Spleen (tissue), 11 donors: ENCODE data around the gene HGD. TPM values are rescaled to one million over a fixed set of nuclear protein-coding genes. Genes with fewer than 3 reads are reported as not detected.

Source experiments
- DNase-seq: peaks from one replicate; pipeline ENCODE4 v3.0.0-alpha.2; 2020
- H3K27ac ChIP-seq, 8 donors: fragments of 200-600 bp; sonication (generic) in 7 of 8; 1 replicate in 4 of 8; 2 replicates in 4 of 8; pipeline versions ENCODE4 v1.5.0 to v1.8.0; 2016 to 2021; ENCODE audit warnings: inconsistent platforms in 4 of 8, mild to moderate bottlenecking in 4 of 8, moderate library complexity in 1 of 8
- H3K27me3 ChIP-seq, 7 donors: fragments of 200-600 bp; sonication (generic) in 6 of 7; replicated peaks in 1 of 7; 1 replicate in 4 of 7; 2 replicates in 3 of 7; pipeline versions ENCODE4 v1.5.0 to v1.8.0; 2016 to 2021; ENCODE audit warnings: inconsistent platforms in 3 of 7, mild to moderate bottlenecking in 1 of 7
- H3K36me3 ChIP-seq, 6 donors: fragments of 200-600 bp; sonication (generic) in 5 of 6; 1 replicate in 4 of 6; 2 replicates in 2 of 6; pipeline versions ENCODE4 v1.5.0 to v1.8.0; 2016 to 2021; ENCODE audit warnings: inconsistent platforms in 2 of 6
- H3K4me1 ChIP-seq, 6 donors: fragments of 200-600 bp; sonication (generic) in 5 of 6; 1 replicate in 3 of 6; 2 replicates in 3 of 6; pipeline versions ENCODE4 v1.5.0 to v1.8.0; 2016 to 2021; ENCODE audit warnings: inconsistent platforms in 3 of 6
- H3K4me3 ChIP-seq, 8 donors: fragments of 200-600 bp; sonication (generic) in 7 of 8; 1 replicate in 4 of 8; 2 replicates in 4 of 8; pipeline versions ENCODE4 v1.5.0 to v1.8.0; 2016 to 2021; ENCODE audit warnings: inconsistent platforms in 4 of 8, mild to moderate bottlenecking in 4 of 8, moderate library complexity in 2 of 8
- H3K9me3 ChIP-seq, 8 donors: fragments of 200-600 bp; sonication (generic) in 7 of 8; 1 replicate in 4 of 8; 2 replicates in 4 of 8; pipeline versions ENCODE4 v1.5.0 to v1.8.0; 2016 to 2021; ENCODE audit warnings: inconsistent platforms in 4 of 8
- CTCF ChIP-seq, 11 experiments: fragments of 200-600 bp in 7 of 11; fragments of 450-650 bp in 4 of 11; sonication (generic) in 4 of 11; IDR thresholded peaks in 8 of 11; conservative IDR thresholded peaks in 3 of 11; 1 replicate in 7 of 11; 2 replicates in 4 of 11; pipeline versions ENCODE4 v1.4.0 to v1.8.0; 2016 to 2021; ENCODE audit warnings: antibody characterized with exemption in 11 of 11, inconsistent platforms in 4 of 11, mild to moderate bottlenecking in 1 of 11
- POLR2A ChIP-seq, 3 donors: fragments of 450-650 bp; IDR thresholded peaks; one replicate each; pipeline ENCODE4 v1.5.1; 2017; ENCODE audit warnings: antibody characterized with exemption in 3 of 3, mild to moderate bottlenecking in 1 of 3
- POLR2AphosphoS5 ChIP-seq, 3 donors: sonication (generic); formaldehyde crosslinking; IDR thresholded peaks; one replicate each; pipeline ENCODE4 v1.5.1; 2017; ENCODE audit warnings: antibody characterized with exemption in 3 of 3
- WGBS, 5 donors: extraction: QIAGEN DNeasy Blood & Tissue Kit in 3 of 5; methylation state at CpG; one replicate each; pipeline versions ENCODE4 v1.1.5 to v1.1.7; 2013 to 2018; 5-methylcytosine and 5-hydroxymethylcytosine counted together
- intact Hi-C: fragments of 100-400 bp; cut with DNase I; formaldehyde crosslinking; loops from one replicate; pipeline ENCODE4 v1.15.0; 2023; ENCODE audit warnings: low total_unique reads
- polyA plus RNA-seq, 3 donors: library from polyadenylated mRNA; stranded (reverse); fragments of 200-250 nt; gene quantifications; one replicate each; pipeline ENCODE4 v1.2.1, GENCODE V29; 2013
- total RNA-seq, 7 donors: library from RNA; depleted of rRNA in 3 of 7; stranded (reverse); fragments of >200 nt in 3 of 7; fragmentation: NEBNext Ultra II Directional in 4 of 7; extraction: Animal tissue kit (Norgen Biotek cat#: 25700) in 4 of 7; gene quantifications; one replicate each; pipeline versions ENCODE4 v1.1.0 to v1.2.1, GENCODE V29; 2016 to 2021
- donor health status: healthy with polysubstance abuse.
- donor health status: DM: no; HTN: no; CAD: no; lungs with moderate emphysema.
- donor health status: DM: no; HTN: no; CAD: no.
- donor health status: Bipolar disorder and iron deficiency.
- donor health status: healthy.
- donor health status: DM: no; HTN: no; CAD: no.
- donor health status: DM: yes; HTN: yes; CAD: no.

Gene HGD
- total and polyA plus RNA-seq, 10 donors, result 0.17 to 2.8 (median 0.83) TPM; not detected in 1

- no peak for DNase-seq
- Histone ChIP-seq H3K9me3 (no peaks in the 10 kb centered on the region), H3K27ac (no peak overlapping the region), H3K4me1 (peaks cover 0 to 10% (median 2%) of the 10 kb centered on the region in 6 donors), H3K4me3 (no peak overlapping the region), H3K27me3 (no peaks in the 10 kb centered on the region), H3K36me3 (peaks cover 0 to 41% (median 0%) of the 10 kb centered on the region in 6 donors)
- no peak for TF ChIP-seq CTCF (IDR thresholded peaks at IDR 0.05 in 8 of 11, conservative IDR thresholded peaks at IDR 0.05 in 3 of 11)
- TF ChIP-seq POLR2AphosphoS5 (IDR thresholded peaks at IDR 0.05), result no peak
- TF ChIP-seq POLR2A (IDR thresholded peaks at IDR 0.05), result no peak
- 88 to 97% (median 93%) methylated on average over 3 of the region's 3 CpGs for WGBS, 5 donors
- intact Hi-C loops, result no loop called here
Observed at GRCh38 chr3:120689395-120689794, 7.4 kb upstream of the HGD start.

GRCh38 chr3:120688121-120688520, 6.1 kb upstream of the HGD start:
- H3K4me1 ChIP-seq, result peaks cover 0 to 10% (median 2%) of the 10 kb centered on the region in 6 donors
- intact Hi-C loops, result no loop called here
- peak overlapping the region in 4 of 8 donors; percentile 0 to 26 (median 16) for H3K27ac ChIP-seq
- no peak overlapping the region for H3K4me3 ChIP-seq
- H3K27me3 ChIP-seq, result no peaks in the 10 kb centered on the region
- TF ChIP-seq POLR2AphosphoS5 (IDR thresholded peaks at IDR 0.05), result no peak
- TF ChIP-seq POLR2A (IDR thresholded peaks at IDR 0.05), result no peak
- no peak for TF ChIP-seq CTCF (IDR thresholded peaks at IDR 0.05 in 8 of 11, conservative IDR thresholded peaks at IDR 0.05 in 3 of 11)
- H3K9me3 ChIP-seq, result no peaks in the 10 kb centered on the region
- H3K36me3 ChIP-seq, result peaks cover 0 to 34% (median 0%) of the 10 kb centered on the region in 6 donors
- DNase-seq, result no peak

- H3K36me3 ChIP-seq, result peaks cover 0 to 20% (median 0%) of the 10 kb centered on the region in 6 donors
- peaks cover 0 to 10% (median 2%) of the 10 kb centered on the region in 6 donors for H3K4me1 ChIP-seq
- no peak overlapping the region for H3K27ac ChIP-seq
- no peak for DNase-seq
- TF ChIP-seq POLR2A (IDR thresholded peaks at IDR 0.05) (no peak), CTCF (IDR thresholded peaks at IDR 0.05 in 8 of 11, conservative IDR thresholded peaks at IDR 0.05 in 3 of 11) (no peak), POLR2AphosphoS5 (IDR thresholded peaks at IDR 0.05) (no peak)
- H3K9me3 ChIP-seq, result no peaks in the 10 kb centered on the region
- WGBS, 5 donors, result 96 to 100% (median 97%) methylated on average over 1 of the region's 1 CpG
- H3K27me3 ChIP-seq, result no peaks in the 10 kb centered on the region
- no peak overlapping the region for H3K4me3 ChIP-seq
- intact Hi-C loops, result no loop called here
Observed at GRCh38 chr3:120685411-120685810, 3.4 kb upstream of the HGD start.

GRCh38 chr3:120684896-120685295, 2.9 kb upstream of the HGD start:
- intact Hi-C loops, result no loop called here
- Histone ChIP-seq H3K4me1 (peaks cover 0 to 10% (median 2%) of the 10 kb centered on the region in 6 donors), H3K27me3 (no peaks in the 10 kb centered on the region), H3K36me3 (peaks cover 0 to 20% (median 0%) of the 10 kb centered on the region in 6 donors), H3K27ac (no peak overlapping the region), H3K4me3 (no peak overlapping the region), H3K9me3 (no peaks in the 10 kb centered on the region)
- TF ChIP-seq CTCF (IDR thresholded peaks at IDR 0.05 in 8 of 11, conservative IDR thresholded peaks at IDR 0.05 in 3 of 11), result no peak
- TF ChIP-seq POLR2A (IDR thresholded peaks at IDR 0.05), result no peak
- no peak for TF ChIP-seq POLR2AphosphoS5 (IDR thresholded peaks at IDR 0.05)
- DNase-seq, result no peak
- 60 to 85% (median 80%) methylated on average over 4 of the region's 4 CpGs for WGBS, 5 donors
